ENCODE measurements around the gene SLC50A1. TPM values are rescaled to one million over a fixed set of nuclear protein-coding genes. Genes with fewer than 3 reads are reported as not detected.
"Not testable (repeated sequence)": the region's sequence is repeated elsewhere in the genome, so short reads cannot be mapped to it uniquely, and the experiment has no call there.

SLC50A1 gene
- polyA plus RNA-seq, 1 donor = 18.6 TPM

- no peak for DNase-seq (ENCODE audit: low read depth)
These were observed 19.4 kb upstream of the SLC50A1 start for GRCh38 chr1:155116113-155116764.

DNA sequence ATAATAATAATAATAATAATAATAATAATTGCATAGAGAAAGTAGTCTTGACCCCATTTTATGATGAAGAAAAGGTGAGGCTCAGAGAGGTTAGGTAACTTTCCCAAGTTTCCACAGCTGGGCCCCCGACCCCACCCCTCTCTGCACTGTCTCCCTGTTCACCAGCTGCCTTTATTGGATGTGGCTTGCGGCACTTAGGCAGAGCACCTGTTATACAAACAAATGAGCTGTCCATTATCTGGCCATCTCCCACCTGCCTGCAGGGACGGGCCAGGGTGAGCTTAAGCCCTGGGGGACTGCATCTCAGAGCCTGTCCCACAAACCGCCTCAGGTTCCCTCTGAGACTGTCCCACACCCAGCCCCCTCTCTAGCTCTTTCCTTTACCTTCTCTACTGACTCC, 18.0 kb upstream of the SLC50A1 start:
- no peak for DNase-seq (ENCODE audit: low read depth)

DNA sequence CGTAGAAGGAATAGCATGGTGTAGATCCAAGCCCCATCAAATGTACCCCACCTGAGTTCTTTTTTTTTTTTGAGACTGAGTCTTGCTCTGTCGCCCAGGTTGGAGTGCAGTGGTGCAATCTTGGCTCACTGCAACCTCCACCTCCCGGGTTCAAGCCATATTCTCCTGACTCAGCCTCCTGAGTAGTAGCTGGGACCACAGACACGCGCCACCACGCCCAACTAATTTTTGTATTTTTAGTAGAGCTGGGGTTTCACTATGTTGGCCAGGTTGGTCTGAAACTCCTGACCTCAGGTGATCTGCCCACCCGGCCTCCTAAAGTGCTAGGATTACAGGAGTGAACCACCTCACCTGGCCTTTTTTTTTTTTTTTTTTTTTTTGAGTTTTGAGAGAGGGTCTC, 17.6 kb upstream of the SLC50A1 start:
- DNase-seq (ENCODE audit: low read depth) = not testable (repeated sequence)

- DNase-seq (ENCODE audit: low read depth) = no peak
These were observed 15.4 kb upstream of the SLC50A1 start for GRCh38 chr1:155120253-155120652.

GRCh38 chr1:155121249-155121648, 14.4 kb upstream of the SLC50A1 start:
- DNase-seq (ENCODE audit: low read depth) = no peak

- no peak for DNase-seq (ENCODE audit: low read depth)
These were observed 13.3 kb upstream of the SLC50A1 start for GRCh38 chr1:155122308-155122707.

DNA sequence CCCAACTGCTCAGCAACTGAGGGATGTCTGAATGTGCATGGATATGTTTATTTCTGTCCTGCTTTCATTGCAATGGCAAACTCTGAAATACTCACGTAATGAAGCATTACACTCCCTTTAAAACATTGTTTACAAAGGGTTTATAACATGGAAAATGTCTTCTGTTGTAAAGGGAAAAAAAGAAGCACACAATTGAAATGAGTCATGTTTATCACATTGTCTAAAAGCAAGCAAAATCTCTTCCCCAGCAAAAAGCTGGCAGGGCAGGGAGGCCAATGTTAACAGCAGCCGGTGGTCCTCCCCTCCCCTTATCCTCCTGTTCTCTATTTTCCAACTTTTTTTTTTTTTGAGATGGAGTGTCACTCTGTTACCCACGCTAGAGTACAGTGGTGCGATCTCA, 11.9 kb upstream of the SLC50A1 start:
- DNase-seq (ENCODE audit: low read depth) = no peak

DNA sequence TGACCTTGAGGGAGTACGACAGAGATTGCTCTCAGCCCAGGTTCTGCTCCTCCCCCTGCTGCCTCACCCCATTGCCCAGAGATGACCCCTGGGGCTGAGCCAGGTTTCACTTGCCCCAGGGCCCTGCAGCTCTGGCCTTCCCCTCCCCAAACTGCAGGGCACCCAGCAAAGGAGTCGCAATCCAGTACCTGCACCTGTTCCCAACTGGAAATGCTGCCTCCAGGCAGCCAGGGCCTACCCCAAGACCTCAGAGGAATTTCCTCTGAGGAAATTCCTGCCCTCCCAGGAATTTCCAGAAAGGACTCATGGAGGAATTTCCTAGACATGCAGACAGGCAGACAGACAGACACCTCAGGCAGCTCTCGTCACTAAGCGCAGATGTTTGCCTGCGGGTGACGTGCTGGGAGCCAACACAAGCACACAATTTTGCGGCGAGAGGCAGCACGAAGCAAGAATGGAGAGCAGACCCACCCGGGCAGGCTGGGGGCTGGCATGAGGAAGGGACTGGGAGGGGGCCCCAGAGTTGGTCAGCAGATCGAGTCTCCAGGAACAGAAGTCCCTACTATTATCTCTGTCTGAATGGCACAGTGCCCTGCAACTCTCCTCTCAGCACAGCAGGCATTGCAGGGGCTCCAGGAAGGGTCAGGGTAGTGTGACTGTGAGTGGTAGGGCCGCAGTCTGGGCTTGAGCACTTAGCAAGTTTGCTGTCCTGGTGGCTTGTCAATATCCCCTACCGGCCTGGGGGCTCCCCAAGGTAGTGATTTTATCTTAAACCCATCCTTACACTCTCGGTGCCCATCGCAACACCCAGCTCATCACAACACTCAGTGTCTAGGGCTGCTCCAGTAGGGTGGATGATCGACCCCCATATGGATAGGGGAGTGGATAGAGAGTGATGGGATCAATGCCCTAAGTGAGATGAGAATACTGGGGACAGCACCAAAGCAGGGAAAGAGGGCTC, 10.9 kb upstream of the SLC50A1 start:
- no peak for DNase-seq (ENCODE audit: low read depth)

DNA sequence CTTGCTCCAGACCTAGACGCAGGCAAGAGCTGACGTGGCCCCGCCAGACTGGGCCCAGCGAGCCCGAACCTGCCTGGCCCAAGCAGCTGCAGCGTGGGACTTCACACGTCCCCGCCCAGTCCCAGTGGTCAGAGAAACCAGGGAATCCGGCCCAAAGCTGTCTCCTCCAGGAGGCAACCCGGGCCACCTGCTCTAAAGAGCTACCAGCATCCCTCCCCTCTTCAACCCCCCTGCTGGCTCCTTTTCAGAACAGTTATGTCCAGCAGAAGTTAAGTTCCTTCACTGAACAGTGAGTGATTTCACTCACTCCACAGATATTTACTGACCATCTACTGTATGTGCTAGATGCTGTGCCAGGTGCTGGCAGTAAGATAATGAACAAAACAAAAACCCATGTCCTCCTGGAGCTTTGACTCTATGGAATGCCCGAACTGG, 10.1 kb upstream of the SLC50A1 start:
- no peak for DNase-seq (ENCODE audit: low read depth)

GRCh38 chr1:155125946-155126555, 9.6 kb upstream of the SLC50A1 start:
- no peak for DNase-seq (ENCODE audit: low read depth)

- no peak for DNase-seq (ENCODE audit: low read depth)
These were observed 9.0 kb upstream of the SLC50A1 start for GRCh38 chr1:155126556-155127104.

- DNase-seq (ENCODE audit: low read depth) = no peak
These were observed 8.3 kb upstream of the SLC50A1 start, which contains the start of gene EFNA1 for GRCh38 chr1:155127105-155127966. TSS of gene EFNA1 (plus strand) at chr1:155127876. CDS start at chr1:155127978, 102 bp downstream.

GRCh38 chr1:155127967-155128754, 7.5 kb upstream of the SLC50A1 start:
- DNase-seq (ENCODE audit: low read depth) = no peak

GRCh38 chr1:155128755-155129473, 6.7 kb upstream of the SLC50A1 start:
- no peak for DNase-seq (ENCODE audit: low read depth)

DNA sequence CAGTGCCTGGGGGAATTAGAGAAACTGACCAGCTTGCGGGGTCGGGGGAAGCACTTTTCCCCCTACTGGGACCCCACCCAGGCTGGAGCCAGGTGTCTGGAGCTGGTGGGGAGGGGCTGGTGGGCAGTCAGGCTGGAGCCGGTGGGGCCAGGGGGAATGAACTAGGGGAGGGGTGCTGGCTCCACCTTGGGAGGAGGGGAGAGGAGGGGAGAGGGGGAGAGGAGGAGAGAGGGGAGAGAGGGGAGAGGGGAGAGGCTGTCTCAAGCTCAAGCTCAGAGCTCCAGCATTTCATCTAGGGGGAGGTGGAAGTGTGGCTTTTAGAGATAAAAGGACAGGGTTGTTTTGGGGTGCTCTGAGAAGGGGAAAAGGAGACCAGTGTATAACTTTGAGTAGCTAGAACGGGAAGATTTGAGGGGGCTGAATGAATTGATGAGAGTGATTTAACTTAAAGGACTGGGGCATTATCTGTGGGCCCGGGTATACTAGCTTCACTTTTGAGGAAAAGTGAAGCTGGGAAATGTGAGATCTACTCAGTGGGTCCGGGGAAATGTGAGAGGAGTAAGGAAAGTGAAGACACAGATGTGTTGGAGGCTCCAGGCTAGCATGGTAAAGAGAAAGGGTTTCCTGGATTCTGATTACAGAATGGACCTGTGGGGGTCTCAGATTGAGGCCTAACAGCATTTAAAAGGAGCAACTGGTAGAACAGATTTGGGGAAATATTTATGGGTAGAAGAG, 5.2 kb upstream of the SLC50A1 start:
- DNase-seq (ENCODE audit: low read depth) = no peak

DNA sequence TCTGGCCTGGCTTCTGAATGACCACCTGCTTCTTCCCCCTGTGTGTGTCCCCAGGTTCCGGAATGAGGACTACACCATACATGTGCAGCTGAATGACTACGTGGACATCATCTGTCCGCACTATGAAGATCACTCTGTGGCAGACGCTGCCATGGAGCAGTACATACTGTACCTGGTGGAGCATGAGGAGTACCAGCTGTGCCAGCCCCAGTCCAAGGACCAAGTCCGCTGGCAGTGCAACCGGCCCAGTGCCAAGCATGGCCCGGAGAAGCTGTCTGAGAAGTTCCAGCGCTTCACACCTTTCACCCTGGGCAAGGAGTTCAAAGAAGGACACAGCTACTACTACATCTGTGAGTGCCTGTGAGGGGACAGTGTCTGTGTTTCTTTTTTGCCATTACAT, 4.4 kb upstream of the SLC50A1 start:
- no peak for DNase-seq (ENCODE audit: low read depth)

DNA sequence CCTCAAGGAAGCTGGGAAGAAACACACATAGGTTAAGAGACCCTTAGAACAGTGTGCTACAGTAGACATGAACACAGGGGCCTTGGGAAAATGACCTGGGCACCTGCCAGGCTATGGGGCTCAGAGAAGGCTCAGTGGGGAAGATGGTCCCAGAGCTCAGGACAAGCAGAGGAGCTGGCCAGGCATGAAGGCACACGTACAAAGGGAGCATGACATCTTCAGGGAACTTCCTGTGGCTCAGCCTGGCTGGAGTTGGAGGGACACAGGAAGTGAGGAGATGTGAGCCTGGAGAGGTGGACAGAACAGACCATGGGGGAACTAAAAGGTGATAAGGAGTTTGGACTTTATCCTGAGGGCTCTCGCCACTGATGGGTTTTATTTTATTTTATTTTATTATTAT, 3.8 kb upstream of the SLC50A1 start:
- DNase-seq (ENCODE audit: low read depth) = no peak

DNA sequence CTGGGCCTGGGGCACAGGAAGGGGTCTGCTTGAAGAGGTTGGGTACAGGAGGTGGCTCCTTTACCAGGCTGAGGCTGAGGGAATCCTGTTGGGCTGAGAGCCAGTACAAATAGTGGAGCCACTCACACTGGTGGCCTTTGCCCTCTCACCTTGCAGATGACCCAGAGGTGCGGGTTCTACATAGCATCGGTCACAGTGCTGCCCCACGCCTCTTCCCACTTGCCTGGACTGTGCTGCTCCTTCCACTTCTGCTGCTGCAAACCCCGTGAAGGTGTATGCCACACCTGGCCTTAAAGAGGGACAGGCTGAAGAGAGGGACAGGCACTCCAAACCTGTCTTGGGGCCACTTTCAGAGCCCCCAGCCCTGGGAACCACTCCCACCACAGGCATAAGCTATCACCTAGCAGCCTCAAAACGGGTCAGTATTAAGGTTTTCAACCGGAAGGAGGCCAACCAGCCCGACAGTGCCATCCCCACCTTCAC, 1.8 kb upstream of the SLC50A1 start:
- DNase-seq (ENCODE audit: low read depth) = no peak

DNA sequence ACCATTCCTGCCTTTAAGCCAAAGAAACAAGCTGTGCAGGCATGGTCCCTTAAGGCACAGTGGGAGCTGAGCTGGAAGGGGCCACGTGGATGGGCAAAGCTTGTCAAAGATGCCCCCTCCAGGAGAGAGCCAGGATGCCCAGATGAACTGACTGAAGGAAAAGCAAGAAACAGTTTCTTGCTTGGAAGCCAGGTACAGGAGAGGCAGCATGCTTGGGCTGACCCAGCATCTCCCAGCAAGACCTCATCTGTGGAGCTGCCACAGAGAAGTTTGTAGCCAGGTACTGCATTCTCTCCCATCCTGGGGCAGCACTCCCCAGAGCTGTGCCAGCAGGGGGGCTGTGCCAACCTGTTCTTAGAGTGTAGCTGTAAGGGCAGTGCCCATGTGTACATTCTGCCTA, 1.3 kb upstream of the SLC50A1 start:
- no peak for DNase-seq (ENCODE audit: low read depth)
